Measurements from ENCODE around the gene PRDM7. TPM values are rescaled to one million over a fixed set of nuclear protein-coding genes. Genes with fewer than 3 reads are reported as not detected.
"Not testable (repeated sequence)": the region's sequence is repeated elsewhere in the genome, so short reads cannot be mapped to it uniquely, and the experiment has no call there.

PRDM7 gene
- polyA plus RNA-seq (ENCODE audit: insufficient read length in 4 of 4) = 1 to 10 TPM in 1 of 4 donors, under 1 TPM in 3; 0.22 to 1.2 (median 0.39) TPM

DNA sequence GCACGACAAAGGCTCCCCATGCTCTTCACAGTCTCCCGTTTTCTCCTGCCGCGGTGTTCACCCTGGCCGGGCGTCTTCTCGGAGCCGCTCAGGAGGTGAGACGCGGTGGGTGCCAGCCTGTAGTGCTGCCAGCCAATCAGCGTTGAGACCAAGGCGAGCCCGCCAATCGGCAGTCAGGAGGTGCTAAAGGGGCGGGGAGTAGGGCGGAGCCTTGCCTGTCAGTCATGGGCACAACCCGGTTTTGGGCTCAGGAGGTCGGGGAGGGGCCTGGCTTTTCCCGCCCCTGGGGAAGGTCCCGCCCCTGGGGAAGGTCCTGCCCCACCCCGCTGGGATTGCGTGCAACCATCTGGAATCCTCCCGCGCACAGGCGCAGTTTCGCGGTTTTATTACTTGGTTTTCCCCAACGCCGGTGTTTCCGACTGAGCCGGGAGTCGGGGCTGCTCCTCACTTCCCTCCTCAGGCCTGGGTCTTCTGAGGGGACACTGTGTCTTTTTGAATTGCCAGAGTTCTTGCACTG, at the start of gene PRDM7:
Gene PRDM7 (minus strand): TSS at position 92 of the 517 bp plus-strand sequence. CDS start 1,421 bp downstream, outside the sequence.
- DNase-seq (ENCODE audit: low read depth in 4 of 4, low spot score in 2 of 4) = peak; percentile 65 to 79 (median 72)

DNA sequence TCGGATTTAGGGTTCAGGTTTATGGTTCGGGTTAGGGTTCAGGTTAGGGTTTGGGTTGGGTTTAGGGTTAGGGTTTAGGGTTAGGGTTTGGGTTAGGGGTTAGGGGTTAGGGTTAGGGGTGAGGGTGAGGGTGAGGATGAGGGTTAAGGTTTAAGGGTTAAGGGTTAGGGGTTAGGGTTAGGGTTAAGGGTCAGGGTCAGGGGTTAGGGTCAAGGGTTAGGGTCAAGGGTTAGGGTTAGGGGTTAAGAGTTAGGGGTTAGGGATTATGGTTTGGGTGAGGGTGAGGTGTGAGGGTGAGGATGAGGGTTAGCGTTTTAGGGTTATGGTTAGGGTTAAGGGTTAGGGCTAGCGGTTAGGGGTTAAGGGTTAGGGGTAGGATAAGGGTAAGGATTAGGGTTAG, 44.7 kb upstream of the PRDM7 start:
- not testable (repeated sequence) for DNase-seq (ENCODE audit: low read depth in 4 of 4, low spot score in 2 of 4)

DNA sequence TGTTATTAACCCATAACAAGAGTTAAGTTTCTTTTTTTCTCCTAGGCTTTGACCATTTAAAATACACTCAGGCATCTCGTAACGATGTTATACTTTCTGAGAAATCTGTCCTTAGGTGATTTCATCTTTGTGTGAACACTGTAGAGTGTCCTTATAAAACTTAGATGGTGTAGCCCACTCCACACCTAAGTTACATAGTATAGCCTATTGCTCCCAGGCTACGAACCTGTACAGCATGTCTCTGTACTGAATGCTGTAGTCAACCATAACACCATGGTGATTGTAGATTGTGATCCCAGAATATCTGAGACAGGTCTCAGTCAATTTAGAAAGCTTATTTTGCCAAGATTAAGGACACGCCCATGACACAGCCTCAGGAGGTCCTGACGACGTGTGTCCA, 30.5 kb upstream of the PRDM7 start:
- DNase-seq (ENCODE audit: low read depth in 4 of 4, low spot score in 2 of 4) = not testable (repeated sequence)

DNA sequence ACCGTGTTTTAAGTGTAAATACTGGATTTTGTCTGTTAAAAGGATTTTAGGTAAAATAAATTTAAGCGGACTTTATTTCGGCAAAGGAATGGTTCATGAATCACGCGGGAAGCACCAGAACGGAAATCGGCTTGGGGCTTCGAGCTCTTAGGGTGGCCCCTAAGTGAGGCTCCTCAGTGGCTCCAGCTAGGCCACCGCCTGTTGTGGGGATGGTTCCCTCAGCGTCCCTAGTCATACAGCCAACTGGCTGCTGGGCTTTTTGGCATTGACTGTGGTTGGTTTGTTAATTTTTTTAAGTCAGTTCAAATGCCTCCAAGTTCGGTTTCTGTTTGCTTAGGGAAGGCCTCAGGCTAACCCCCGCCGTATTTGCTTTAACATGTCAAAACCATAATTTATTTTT, 29.9 kb upstream of the PRDM7 start:
- not testable (repeated sequence) for DNase-seq (ENCODE audit: low read depth in 4 of 4, low spot score in 2 of 4)

DNA sequence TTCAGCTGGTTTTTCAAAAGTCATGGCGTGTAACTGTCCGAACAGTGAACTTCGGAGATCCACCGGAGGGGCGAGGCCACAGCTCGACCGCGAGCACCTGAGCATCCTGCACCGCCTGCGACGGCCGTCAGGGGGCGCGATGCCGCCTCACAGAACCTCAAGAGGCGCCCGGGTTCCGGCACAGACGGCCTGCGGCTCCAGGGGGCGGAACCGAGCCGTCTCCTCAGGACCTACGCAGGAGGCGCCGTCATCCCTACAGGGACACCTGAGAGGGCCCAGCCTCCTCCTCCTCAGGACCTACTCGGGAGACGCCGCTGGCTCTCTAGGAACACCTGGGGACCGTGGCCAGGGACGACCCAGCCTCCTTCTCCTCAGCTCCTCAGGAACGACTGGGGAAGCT, 29.1 kb upstream of the PRDM7 start:
- DNase-seq (ENCODE audit: low read depth in 4 of 4, low spot score in 2 of 4) = not testable (repeated sequence)

DNA sequence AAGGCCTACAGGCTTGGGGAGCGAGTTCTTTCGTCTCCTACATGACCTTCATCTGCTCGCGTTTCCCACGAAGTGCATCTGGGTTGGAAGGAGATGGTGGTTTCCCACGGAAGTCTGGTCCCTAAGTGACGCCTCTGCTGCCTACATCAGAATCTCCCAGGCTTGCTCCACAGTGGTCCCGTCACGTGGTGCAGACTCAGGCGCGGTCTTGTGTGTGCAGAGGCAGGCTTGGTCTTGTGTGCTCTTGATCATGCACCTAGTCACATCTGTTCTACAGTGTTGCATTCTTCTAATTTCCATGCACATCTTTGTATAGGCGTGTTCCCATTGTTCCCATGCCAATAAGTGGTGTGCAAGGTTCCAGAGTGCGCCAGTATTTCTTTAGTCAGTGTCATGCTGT, 27.6 kb upstream of the PRDM7 start:
- not testable (repeated sequence) for DNase-seq (ENCODE audit: low read depth in 4 of 4, low spot score in 2 of 4)

DNA sequence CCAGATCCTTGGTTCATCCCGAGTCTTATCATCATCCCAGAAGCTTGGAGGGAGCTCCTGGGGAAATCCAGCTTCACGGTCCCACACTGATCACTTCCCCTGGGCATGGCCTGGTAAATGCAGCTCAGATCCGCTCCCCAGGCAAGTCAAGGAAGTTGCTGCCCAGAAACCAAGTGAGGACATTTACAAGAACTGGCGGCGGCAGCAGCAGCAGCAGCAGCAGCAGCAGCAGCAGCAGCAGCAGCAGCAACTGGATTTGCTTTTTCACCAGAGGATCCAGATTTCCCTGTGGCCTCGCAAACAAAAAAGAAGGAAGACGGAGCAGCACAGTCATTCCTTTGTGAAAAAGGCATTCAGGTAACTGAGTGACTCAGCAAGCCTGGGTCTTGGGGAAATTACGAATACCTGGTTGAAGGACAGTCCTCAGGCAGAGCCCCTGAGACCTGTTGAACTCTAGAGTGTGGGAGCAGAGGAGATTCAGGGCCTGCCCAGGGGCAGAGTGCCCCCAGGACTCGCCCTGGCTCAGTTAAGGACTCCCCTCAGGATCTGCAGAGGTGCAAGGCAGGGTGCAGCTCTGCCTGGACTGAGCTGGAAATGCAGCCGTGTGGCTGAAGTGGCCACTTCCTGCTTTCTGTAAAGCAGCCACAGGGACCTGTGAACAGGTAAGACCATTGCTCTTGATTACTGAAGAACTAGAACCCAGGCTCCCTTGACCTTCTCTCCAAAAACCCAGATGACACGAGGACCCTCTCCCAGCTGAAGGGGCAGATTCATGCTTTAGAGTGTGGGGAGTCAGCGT, 25.2 kb upstream of the PRDM7 start:
- not testable (repeated sequence) for DNase-seq (ENCODE audit: low read depth in 4 of 4, low spot score in 2 of 4)

DNA sequence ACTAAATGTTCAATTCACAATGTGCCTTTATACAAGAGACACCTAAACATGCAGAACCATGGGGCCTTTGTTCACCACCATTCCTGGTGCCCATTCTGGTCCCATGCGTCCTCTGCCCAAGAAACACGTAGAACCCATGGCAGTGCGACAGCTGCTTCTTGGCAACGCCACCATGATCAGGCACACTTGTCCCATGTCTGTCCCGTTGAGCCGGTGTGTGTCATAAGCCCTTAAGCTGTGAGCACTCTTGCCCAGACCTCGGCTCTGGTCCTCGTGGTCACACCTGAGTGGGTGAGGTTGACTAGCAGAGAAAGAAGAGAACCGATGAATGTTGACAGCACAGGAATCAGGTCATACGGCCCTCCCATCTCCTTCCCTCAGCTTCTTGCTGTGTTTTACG, 24.2 kb upstream of the PRDM7 start:
- DNase-seq (ENCODE audit: low read depth in 4 of 4, low spot score in 2 of 4) = not testable (repeated sequence)

DNA sequence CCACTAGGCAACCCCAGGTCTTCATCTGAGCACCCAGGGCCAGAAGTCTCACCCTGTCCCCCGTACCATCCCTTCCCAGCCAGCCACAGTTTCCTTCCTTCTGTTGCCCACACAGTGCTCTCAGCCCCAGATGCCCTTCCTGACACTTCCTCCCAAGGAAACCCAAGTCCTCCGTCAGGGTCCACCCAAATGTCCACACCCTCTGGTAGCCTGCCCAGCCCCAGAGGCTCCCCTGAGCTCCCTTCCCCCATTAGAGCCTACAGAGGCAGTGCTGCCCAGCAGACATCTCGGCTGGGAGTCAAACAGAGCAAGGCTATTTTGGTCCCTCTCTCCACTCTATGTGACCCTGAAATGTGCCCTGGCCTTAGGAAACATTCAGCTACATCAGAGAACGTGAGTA, 23.7 kb upstream of the PRDM7 start:
- DNase-seq (ENCODE audit: low read depth in 4 of 4, low spot score in 2 of 4) = not testable (repeated sequence)

DNA sequence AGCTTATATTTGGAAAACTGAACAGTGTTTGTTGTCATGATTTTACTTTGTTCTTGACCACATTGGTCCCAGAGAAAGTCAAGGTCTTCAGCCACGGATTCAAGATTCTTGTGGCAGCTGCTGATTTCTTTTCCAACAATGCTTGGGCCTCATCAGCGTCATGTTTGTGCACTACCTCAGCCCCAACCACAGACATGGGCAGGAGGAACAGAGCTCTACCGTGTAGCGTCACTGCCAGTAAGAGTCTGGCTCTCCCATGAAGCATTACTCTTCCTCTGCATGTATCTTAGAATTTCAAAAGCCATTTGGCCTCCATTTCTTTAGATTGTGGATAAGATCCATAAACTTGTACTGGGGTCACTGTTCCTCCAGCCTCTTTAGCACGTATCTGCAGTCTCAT, 23.1 kb upstream of the PRDM7 start:
- DNase-seq (ENCODE audit: low read depth in 4 of 4, low spot score in 2 of 4) = not testable (repeated sequence)

DNA sequence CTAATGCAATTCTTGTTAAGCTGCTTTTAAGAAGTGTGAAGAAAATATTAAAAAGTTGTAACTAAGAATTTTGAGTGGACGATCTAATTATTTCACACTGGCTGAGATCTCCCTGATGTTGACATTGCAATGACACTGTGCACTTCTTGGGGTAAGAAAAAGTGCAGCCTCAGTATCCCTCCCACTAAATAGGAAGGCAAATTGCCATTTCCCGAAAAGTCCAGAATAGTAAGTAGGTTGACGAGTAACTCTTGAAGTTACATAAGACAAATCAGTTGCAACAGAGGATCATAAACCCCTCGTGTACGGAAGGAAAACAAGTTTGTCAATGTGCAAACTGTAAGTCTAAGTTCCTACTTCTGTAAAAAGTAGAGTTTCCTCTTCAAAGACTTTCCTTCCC, 21.8 kb upstream of the PRDM7 start:
- not testable (repeated sequence) for DNase-seq (ENCODE audit: low read depth in 4 of 4, low spot score in 2 of 4)

DNA sequence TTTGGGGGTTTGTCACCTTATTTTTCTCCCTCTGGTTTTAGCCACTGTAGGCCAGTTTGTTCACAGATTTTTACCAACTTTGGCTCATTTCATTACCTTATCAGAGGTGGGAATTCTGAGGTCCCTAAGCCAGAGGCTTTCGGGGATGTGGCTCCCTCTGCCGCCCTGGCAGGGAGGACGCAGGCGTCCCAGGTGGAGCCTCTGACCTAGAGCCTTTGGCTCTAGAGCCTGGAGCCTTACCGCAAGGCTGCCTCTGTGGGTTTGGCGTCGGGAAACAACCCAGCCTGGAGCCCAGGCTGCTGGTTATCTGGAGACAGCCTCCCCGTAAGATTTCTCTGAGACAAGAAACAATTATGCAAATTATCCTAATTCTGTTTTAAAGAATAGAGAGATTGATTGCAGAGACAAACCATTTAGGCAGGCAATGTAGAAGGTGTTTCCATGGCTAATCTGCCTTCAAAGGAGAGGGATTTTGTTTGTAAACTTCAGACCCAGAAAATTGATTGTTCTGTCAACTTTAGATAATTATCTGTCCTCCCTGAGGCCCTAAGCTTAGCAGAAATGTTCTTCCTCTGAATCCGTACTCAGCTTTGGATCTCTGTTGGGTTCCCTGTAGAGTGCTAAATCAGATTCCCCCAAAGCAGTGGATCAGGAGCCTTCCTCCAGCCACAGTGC, 20.0 kb upstream of the PRDM7 start:
- not testable (repeated sequence) for DNase-seq (ENCODE audit: low read depth in 4 of 4, low spot score in 2 of 4)

DNA sequence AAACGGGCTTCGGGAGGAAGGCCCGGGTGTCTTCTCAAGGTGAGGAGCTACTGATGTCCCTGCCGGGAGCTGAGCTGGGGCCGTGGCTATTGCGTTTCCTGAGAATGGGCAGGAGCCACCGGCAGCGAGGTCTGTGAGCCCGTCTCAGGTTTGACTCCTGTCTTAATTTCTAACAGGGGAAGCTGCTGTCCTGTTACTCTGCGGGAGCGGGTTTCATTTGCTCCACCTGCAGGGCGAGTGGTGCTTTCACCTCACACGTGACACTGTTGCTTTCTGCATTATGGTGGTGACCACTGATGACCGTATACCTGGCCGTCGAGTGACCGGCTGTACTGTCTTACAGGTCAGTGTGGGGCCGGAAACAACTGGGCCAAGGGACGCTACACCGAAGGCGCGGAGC, 17.7 kb upstream of the PRDM7 start:
- DNase-seq (ENCODE audit: low read depth in 4 of 4, low spot score in 2 of 4) = not testable (repeated sequence)

DNA sequence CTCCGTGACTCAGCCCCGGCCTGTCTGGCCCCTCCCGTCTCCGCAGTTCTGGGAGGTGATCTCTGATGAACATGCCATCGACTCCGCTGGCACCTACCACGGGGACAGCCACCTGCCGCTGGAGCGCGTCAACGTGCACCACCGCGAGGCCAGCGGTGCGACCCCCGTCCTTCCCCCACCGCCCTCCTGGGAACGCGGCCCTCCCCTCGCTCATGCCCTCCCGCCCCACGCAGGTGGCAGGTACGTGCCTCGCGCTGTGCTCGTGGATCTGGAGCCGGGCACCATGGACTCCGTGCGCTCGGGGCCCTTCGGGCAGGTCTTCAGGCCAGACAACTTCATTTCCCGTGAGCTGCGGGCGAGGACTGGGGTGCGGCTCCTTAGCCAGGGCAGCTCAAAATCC, 17.2 kb upstream of the PRDM7 start:
- DNase-seq (ENCODE audit: low read depth in 4 of 4, low spot score in 2 of 4) = not testable (repeated sequence)

DNA sequence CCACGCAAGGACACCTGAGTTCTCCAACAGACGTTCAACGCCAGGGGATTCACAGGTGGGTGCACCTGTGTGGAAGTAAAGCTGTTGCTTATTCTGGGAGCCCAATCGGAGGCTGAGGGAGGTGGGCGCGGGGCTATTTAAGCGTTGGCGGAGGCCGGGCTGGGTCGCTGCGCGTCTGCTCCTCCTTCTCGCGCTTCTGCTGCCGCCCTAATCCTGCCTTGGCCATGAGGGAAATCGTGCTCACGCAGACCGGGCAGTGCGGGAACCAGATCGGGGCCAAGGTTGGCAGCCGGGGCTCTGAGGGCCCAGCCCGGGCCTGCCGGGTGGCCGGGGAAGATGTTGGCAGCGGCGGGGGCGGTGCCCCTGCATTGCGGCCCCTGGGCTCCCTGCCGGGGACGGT, 16.7 kb upstream of the PRDM7 start:
- DNase-seq (ENCODE audit: low read depth in 4 of 4, low spot score in 2 of 4) = not testable (repeated sequence)

DNA sequence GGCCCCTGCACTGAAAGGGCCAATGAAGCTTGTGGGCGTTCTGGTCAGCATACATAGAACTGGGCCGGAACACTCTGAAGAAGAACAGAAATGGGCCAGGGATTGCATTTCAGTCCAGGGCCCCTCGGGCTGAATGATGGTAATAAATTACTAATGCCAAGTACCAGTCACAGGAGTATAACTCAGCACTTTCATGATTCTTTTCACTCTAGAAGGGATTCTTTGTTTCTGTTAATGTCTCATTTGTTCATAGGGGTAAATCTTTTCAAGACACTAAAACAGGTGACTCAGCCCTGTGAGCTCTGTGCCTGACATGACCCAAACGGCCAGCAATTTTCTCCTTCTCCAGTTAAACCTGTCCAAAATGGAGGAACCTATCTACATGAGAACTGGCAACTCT, 15.7 kb upstream of the PRDM7 start:
- DNase-seq (ENCODE audit: low read depth in 4 of 4, low spot score in 2 of 4) = not testable (repeated sequence)

DNA sequence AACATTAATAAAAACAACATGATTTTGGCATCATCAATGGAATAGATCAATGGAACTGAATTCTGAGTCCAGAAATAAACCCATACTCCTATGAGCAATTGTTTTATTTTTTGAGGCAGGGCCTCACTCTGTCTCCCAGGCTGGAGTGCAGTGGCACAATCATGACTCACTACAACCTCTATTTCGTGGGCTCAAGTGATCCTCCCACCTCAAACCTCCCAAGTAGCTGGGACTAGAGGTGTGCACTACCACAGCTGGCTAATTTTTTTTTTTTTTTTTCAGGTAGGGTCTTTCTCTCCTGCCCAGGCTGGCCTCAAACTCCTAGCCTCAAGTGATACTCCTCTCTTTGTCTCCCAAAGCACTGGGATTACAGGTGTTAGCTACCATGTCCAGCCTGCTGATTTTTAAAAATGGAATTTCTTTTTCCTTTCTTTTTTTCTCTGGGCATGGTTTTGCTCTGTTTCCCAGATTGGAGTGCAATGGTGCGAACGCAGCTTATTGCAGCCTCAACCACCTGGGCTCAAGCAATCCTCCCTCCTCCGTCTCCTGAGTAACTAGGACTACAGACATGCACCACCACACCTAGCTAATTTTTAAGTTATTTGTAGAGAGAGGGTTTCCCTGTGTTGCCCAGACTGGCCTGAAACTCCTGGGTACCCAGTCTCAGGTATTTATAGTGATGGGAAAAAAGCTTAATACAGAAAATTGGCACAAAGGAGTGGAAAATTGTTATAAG, 7.3 kb upstream of the PRDM7 start:
- no peak for DNase-seq (ENCODE audit: low read depth in 4 of 4, low spot score in 2 of 4)

DNA sequence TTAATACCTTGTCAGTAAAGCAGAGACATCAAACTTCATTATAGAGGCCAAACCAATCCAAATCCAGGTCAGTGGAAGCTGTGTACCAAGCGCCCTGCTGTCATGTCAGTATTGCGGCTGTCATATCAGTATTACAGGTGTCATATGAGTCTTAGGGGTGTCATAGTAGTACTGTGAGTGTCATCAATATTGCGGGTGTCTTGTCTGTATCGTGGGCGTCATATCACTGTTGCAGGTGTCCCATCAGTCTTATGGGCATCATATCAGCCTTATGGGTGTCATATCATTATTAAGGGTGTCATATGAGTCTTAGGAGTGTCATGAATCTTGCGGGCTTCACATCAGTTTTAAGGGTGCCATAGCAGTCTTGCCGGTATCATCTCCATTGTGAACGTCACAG, 6.0 kb upstream of the PRDM7 start:
- no peak for DNase-seq (ENCODE audit: low read depth in 4 of 4, low spot score in 2 of 4)

DNA sequence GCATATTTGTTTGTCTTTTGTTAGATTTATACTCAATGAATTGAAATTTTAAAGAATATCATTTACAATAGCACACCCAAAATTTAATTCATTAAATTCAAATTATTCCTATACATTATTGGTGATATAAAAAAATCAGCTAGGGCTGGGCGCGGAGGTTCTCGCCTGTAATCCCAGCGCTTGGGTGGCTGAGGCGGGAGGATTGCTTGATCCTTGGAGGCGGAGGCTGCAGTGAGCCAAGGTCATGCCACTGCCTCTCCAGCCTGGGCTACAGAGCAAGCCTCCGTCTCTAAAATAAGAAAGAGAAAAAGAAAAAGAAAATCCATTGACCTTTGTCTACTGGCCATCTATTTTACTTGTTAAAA, 4.5 kb upstream of the PRDM7 start:
- DNase-seq (ENCODE audit: low read depth in 4 of 4, low spot score in 2 of 4) = no peak

DNA sequence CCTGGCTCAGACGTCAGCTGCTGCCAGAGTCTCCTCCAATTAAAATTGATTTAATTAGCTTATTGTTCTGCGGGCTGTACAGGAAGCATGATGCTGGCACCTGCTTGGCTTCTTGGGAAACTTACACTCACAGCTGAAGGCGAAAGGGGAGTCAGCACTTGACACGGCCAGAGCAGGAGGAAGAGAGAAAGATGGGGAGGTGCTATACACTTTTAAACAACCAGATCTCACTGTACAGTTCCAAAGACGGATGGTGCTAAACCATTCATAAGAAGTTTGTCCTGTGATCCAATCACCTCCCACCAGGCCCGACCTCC, 1.4 kb upstream of the PRDM7 start:
- no peak for DNase-seq (ENCODE audit: low read depth in 4 of 4, low spot score in 2 of 4)
